DND-41 (cell line): Measurements from ENCODE around the gene SULF2.

Experiments used
- EZH2 ChIP-seq: IDR thresholded peaks from 3 replicates; pipeline ENCODE4 v1.6.1; 2012; ENCODE audit warnings: borderline replicate concordance, low read depth, mild to moderate bottlenecking, moderate library complexity, low read length, inconsistent platforms; ENCODE audit not compliant: severe bottlenecking
- TF ChIP-seq, protein P1 (sequence below): IDR thresholded peaks from 2 replicates; pipeline ENCODE4 v1.5.1; 2012; ENCODE audit warnings: borderline replicate concordance, low read length, moderate library complexity, mild to moderate bottlenecking; ENCODE audit not compliant: poor library complexity, severe bottlenecking; ENCODE audit errors: extremely low read depth

DNA sequence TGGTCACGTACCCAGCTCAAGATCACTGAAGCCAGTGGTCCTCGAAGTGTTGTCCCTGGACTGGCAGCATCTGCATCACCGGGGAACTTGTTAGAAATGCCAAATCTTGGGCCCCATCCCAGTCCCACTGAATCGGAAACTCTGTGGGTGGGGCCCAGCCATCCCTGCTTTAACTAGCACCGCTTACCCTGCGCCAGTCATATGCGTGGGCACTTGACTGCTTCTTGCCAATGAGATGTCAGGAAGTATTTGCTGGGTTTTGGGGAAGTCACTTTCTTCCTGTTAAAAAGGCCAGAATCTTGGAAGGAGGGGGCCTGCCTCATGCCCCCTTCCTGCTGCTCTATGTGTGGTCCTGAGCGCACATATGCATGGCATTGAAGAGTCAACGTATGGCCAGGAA, 11.7 kb upstream of the SULF2 start:
- no peak for TF ChIP-seq EZH2
- TF ChIP-seq, protein P1, sequence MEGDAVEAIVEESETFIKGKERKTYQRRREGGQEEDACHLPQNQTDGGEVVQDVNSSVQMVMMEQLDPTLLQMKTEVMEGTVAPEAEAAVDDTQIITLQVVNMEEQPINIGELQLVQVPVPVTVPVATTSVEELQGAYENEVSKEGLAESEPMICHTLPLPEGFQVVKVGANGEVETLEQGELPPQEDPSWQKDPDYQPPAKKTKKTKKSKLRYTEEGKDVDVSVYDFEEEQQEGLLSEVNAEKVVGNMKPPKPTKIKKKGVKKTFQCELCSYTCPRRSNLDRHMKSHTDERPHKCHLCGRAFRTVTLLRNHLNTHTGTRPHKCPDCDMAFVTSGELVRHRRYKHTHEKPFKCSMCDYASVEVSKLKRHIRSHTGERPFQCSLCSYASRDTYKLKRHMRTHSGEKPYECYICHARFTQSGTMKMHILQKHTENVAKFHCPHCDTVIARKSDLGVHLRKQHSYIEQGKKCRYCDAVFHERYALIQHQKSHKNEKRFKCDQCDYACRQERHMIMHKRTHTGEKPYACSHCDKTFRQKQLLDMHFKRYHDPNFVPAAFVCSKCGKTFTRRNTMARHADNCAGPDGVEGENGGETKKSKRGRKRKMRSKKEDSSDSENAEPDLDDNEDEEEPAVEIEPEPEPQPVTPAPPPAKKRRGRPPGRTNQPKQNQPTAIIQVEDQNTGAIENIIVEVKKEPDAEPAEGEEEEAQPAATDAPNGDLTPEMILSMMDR = no peak
